ENCODE measurements around the gene DEK.

DNA sequence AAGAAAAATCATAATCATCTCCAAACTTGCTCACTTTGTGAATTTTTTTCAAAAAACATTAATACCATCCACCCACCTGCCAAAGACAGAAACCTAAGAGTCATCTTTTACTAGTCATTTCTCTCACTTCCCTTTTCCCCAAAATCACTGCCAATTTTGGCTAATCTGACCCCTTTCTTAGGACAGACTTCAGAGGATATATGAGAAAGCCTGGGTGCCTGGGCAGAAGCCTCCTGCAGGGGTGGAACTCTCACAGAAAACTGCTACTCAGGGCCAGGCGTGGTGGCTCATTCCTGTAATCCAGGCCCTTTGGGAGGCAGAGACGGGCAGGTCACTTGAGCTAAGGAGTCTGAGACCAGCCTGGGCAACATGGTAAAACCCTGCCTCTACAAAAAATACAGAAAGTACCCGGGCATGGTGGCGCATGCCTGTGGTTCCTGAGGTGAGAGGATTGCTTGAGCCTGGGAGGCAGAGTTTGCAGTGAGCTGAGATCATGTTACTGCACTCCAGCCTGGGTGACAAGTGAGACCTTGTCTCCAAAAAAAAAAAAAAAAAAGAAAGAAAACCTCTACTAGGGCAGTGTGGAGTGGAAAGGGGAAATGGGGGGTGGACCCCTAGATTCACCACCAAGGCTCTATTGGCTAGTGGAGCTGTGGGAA, 3.8 kb downstream of the DEK start:
- TF ChIP-seq POLR2A (IDR thresholded peaks at IDR 0.05) = no peak
- TF ChIP-seq, protein P1, sequence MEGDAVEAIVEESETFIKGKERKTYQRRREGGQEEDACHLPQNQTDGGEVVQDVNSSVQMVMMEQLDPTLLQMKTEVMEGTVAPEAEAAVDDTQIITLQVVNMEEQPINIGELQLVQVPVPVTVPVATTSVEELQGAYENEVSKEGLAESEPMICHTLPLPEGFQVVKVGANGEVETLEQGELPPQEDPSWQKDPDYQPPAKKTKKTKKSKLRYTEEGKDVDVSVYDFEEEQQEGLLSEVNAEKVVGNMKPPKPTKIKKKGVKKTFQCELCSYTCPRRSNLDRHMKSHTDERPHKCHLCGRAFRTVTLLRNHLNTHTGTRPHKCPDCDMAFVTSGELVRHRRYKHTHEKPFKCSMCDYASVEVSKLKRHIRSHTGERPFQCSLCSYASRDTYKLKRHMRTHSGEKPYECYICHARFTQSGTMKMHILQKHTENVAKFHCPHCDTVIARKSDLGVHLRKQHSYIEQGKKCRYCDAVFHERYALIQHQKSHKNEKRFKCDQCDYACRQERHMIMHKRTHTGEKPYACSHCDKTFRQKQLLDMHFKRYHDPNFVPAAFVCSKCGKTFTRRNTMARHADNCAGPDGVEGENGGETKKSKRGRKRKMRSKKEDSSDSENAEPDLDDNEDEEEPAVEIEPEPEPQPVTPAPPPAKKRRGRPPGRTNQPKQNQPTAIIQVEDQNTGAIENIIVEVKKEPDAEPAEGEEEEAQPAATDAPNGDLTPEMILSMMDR (IDR thresholded peaks at IDR 0.05) = no peak
